ENCODE data around the gene SCCPDH.
"Not testable (repeated sequence)": the region's sequence is repeated elsewhere in the genome, so short reads cannot be mapped to it uniquely, and the experiment has no call there.

Gene SCCPDH

GRCh38 chr1:246733704-246734103 lies 9.5 kb downstream of the SCCPDH start:
- Histone ChIP-seq H3K27ac (no peak overlapping the region), H3K36me3 (replicated peaks) (peaks cover 42% of the 10 kb centered on the region), H3K4me3 (ENCODE audit: low read depth, low read length) (no peak overlapping the region), H3K27me3 (replicated peaks) (no peaks in the 10 kb centered on the region)
- TF ChIP-seq CTCF (IDR thresholded peaks at IDR 0.05; ENCODE audit: low read depth, low read length, missing control alignments): no peak
- no peak for DNase-seq
- in situ Hi-C loops (cut with HindIII; ENCODE audit: low pct_ligation_motif_present, low sequenced_read_pairs): no loop called here

DNA sequence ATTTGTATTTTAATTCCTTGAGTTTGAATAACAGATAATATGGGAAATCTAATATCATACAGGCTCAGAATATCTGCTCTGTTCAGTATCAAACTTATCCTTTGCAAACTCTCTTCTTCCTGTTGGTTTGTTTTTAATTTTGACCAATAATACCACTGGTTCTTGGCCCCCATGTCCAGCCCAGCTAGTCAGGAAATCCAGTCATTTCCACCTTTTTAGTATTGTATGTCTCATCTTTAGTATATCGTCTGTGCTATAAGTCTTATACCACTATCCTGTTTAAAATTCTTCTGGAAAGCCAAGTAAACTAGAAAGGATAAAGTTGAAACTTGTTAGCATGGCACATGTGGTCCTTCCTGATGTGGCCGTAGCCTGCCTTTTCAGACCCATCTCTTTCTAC lies 10.7 kb downstream of the SCCPDH start:
- Histone ChIP-seq H3K4me3 (ENCODE audit: low read depth, low read length) (no peak overlapping the region), H3K36me3 (replicated peaks) (peaks cover 38% of the 10 kb centered on the region), H3K27ac (no peak overlapping the region), H3K27me3 (replicated peaks) (no peaks in the 10 kb centered on the region)
- no peak for TF ChIP-seq CTCF (IDR thresholded peaks at IDR 0.05; ENCODE audit: low read depth, low read length, missing control alignments)
- in situ Hi-C loops (cut with HindIII; ENCODE audit: low pct_ligation_motif_present, low sequenced_read_pairs): no loop called here
- DNase-seq: no peak

DNA sequence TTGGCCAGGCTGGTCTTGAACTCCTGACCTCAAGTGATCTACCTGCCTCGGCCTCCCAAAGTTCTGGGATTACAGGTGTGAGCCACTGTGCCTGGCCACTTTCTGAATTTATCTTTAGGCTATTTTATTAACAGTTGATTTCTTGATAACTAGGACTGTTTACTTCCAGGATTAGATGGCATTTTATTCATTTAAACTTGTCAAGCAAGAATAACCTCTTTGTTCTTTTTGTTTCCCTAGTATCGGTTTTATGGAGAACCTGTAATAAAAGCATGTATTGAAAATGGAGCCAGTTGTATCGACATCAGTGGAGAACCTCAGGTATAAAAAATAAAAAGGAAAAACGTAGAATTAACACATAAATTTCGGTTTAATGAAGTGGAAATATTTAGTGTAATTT lies 11.5 kb downstream of the SCCPDH start:
- H3K36me3 ChIP-seq (replicated peaks): peaks cover 31% of the 10 kb centered on the region
- DNase-seq: no peak
- no peak overlapping the region for H3K4me3 ChIP-seq (ENCODE audit: low read depth, low read length)
- no peak overlapping the region for H3K27ac ChIP-seq
- in situ Hi-C loops (cut with HindIII; ENCODE audit: low pct_ligation_motif_present, low sequenced_read_pairs): no loop called here
- TF ChIP-seq CTCF (IDR thresholded peaks at IDR 0.05; ENCODE audit: low read depth, low read length, missing control alignments): no peak
- no peaks in the 10 kb centered on the region for H3K27me3 ChIP-seq (replicated peaks)

- peaks cover 14% of the 10 kb centered on the region for H3K36me3 ChIP-seq (replicated peaks)
- no peaks in the 10 kb centered on the region for H3K27me3 ChIP-seq (replicated peaks)
- TF ChIP-seq CTCF (IDR thresholded peaks at IDR 0.05; ENCODE audit: low read depth, low read length, missing control alignments): no peak
- no peak for DNase-seq
- in situ Hi-C loops (cut with HindIII; ENCODE audit: low pct_ligation_motif_present, low sequenced_read_pairs): no loop called here
- H3K4me3 ChIP-seq (ENCODE audit: low read depth, low read length): no peak overlapping the region
- H3K27ac ChIP-seq: no peak overlapping the region
Observed at GRCh38 chr1:246742396-246742795, 18.2 kb downstream of the SCCPDH start.

- H3K36me3 ChIP-seq (replicated peaks): peaks cover 11% of the 10 kb centered on the region
- H3K4me3 ChIP-seq (ENCODE audit: low read depth, low read length); H3K27ac ChIP-seq; DNase-seq; in situ Hi-C loops (cut with HindIII; ENCODE audit: low pct_ligation_motif_present, low sequenced_read_pairs); H3K27me3 ChIP-seq (replicated peaks): not testable (repeated sequence)
Observed at GRCh38 chr1:246746155-246746554, 21.9 kb downstream of the SCCPDH start.

- Histone ChIP-seq H3K4me3 (ENCODE audit: low read depth, low read length) (no peak overlapping the region), H3K27ac (no peak overlapping the region), H3K36me3 (replicated peaks) (peaks cover 5% of the 10 kb centered on the region), H3K27me3 (replicated peaks) (no peaks in the 10 kb centered on the region)
- in situ Hi-C loops (cut with HindIII; ENCODE audit: low pct_ligation_motif_present, low sequenced_read_pairs): no loop called here
- no peak for DNase-seq
- no peak for TF ChIP-seq CTCF (IDR thresholded peaks at IDR 0.05; ENCODE audit: low read depth, low read length, missing control alignments)
Observed at GRCh38 chr1:246748006-246748405, 23.8 kb downstream of the SCCPDH start.

Data from brain microvascular endothelial cell (primary cell).